Measurements from ENCODE around the gene ULK3. TPM values are rescaled to one million over a fixed set of nuclear protein-coding genes. Genes with fewer than 3 reads are reported as not detected.

The ULK3 gene
- total RNA-seq, 1 donor from 2014 or later = 34.1 TPM

DNA sequence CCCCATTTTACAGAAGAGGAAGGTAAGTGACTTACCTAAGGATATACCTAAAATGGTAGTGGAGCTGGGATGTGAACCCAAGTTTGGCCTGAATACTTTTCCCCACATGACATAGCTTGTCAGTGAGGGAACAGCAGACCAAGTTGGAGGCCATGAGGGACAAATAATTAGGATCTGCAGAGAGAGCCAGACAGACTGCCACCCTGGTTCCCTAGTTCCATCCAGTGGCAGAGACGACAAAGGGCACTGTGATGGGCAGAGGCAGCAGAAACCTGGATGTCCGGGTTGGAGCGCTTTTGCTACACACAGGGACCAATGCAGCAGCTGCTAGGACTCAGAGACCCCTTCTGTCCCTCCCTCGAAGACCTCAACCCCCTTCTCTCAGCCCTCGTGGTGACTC, 15.3 kb downstream of the ULK3 start:
- Histone ChIP-seq H3K36me3 (no peaks in the 10 kb centered on the region), H3K4me1 (peaks cover 24% of the 10 kb centered on the region), H3K4me3 (no peak overlapping the region), H3K27ac (replicated peaks) (no peak overlapping the region), H3K27me3 (ENCODE audit: low read depth) (peaks cover 47% of the 10 kb centered on the region), H3K9me3 (replicated peaks) (no peaks in the 10 kb centered on the region)
- DNase-seq = no peak
- intact Hi-C loops (cut with micrococcal nuclease) = no loop called here
- no peak for TF ChIP-seq CTCF (IDR thresholded peaks at IDR 0.05; ENCODE audit: borderline replicate concordance)

DNA sequence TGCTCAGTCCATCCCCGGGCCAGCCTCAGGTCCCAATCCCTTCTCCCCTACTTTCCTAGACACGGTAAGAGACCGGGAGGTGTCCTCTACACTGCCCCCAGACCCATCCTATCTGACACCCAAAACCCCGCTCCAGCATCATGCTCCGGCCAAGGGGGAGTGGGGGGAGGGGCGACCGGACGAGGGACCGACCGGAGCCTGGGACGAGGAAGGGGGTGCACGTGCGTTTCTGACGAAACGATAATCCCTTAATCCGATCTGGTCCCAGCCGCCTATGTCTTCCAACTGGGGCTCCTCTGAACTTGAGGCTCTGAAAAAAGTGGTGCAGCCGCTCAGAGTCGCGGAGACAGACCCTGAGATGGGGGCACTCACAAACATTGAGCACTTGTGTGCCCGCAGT, 16.0 kb downstream of the ULK3 start:
- intact Hi-C loops (cut with micrococcal nuclease) = no loop called here
- Histone ChIP-seq H3K27ac (replicated peaks) (no peak overlapping the region), H3K4me1 (peaks cover 20% of the 10 kb centered on the region), H3K9me3 (replicated peaks) (no peaks in the 10 kb centered on the region), H3K4me3 (no peak overlapping the region), H3K36me3 (no peaks in the 10 kb centered on the region), H3K27me3 (ENCODE audit: low read depth) (peaks cover 47% of the 10 kb centered on the region)
- no peak for TF ChIP-seq CTCF (IDR thresholded peaks at IDR 0.05; ENCODE audit: borderline replicate concordance)
- DNase-seq = no peak

GRCh38 chr15:74826364-74826819, 16.6 kb downstream of the ULK3 start, which contains the start of gene CPLX3:
CPLX3 (plus strand) TSS chr15:74826627; CDS start chr15:74826704, 77 bp downstream.
- no peak for TF ChIP-seq CTCF (IDR thresholded peaks at IDR 0.05; ENCODE audit: borderline replicate concordance)
- peaks cover 47% of the 10 kb centered on the region for H3K27me3 ChIP-seq (ENCODE audit: low read depth)
- DNase-seq = no peak

GRCh38 chr15:74825866-74826265, 17.1 kb downstream of the ULK3 start:
- no peak for DNase-seq
- no peak for TF ChIP-seq CTCF (IDR thresholded peaks at IDR 0.05; ENCODE audit: borderline replicate concordance)
- no peaks in the 10 kb centered on the region for H3K9me3 ChIP-seq (replicated peaks)
- intact Hi-C loops (cut with micrococcal nuclease) = no loop called here
- H3K4me1 ChIP-seq = peaks cover 10% of the 10 kb centered on the region
- no peaks in the 10 kb centered on the region for H3K36me3 ChIP-seq
- no peak overlapping the region for H3K4me3 ChIP-seq
- peaks cover 47% of the 10 kb centered on the region for H3K27me3 ChIP-seq (ENCODE audit: low read depth)
- no peak overlapping the region for H3K27ac ChIP-seq (replicated peaks)

More at GRCh38 chr15:74826364-74826819, 16.6 kb downstream of the ULK3 start, which contains the start of gene CPLX3:
- Histone ChIP-seq H3K36me3 (no peaks in the 10 kb centered on the region), H3K4me1 (peaks cover 15% of the 10 kb centered on the region), H3K4me3 (no peak within 1 kb of the TSS), H3K9me3 (replicated peaks) (no peaks in the 10 kb centered on the region), H3K27ac (replicated peaks) (no peak within 1 kb of the TSS)
- intact Hi-C loops (cut with micrococcal nuclease) = no loop called here

- intact Hi-C loops (cut with micrococcal nuclease) = no loop called here
- no peak for TF ChIP-seq CTCF (IDR thresholded peaks at IDR 0.05; ENCODE audit: borderline replicate concordance)
- Histone ChIP-seq H3K36me3 (no peaks in the 10 kb centered on the region), H3K27me3 (ENCODE audit: low read depth) (peaks cover 47% of the 10 kb centered on the region), H3K9me3 (replicated peaks) (no peaks in the 10 kb centered on the region), H3K4me3 (no peak overlapping the region), H3K4me1 (peaks cover 6% of the 10 kb centered on the region), H3K27ac (replicated peaks) (no peak overlapping the region)
- DNase-seq = no peak
Measured at GRCh38 chr15:74824976-74825375, 18.0 kb downstream of the ULK3 start.

All from left ventricle myocardium inferior (tissue), 1 donor.